GM12892 (cell line): ENCODE data around the gene MBNL1.
"Not testable (repeated sequence)": the region's sequence is repeated elsewhere in the genome, so short reads cannot be mapped to it uniquely, and the experiment has no call there.

ENCODE experiments used
- DNase-seq: peaks from one replicate; pipeline ENCODE4 v3.0.0; 2011; ENCODE audit not compliant: insufficient read length
- FAIRE-seq: peaks from 2 replicates; lab custom pipeline; 2011; peaks lifted over from hg19 to GRCh38; lab: Jason Lieb, UNC
- POLR2A ChIP-seq: IDR thresholded peaks from 2 replicates; pipeline ENCODE4 v1.6.1; 2011; ENCODE audit warnings: low read depth, low read length, control low read depth
- POLR2AphosphoS5 ChIP-seq: IDR thresholded peaks from 2 replicates; pipeline ENCODE4 v1.6.1; 2011; ENCODE audit warnings: low read depth, low read length, control low read depth
- TAF1 ChIP-seq: IDR thresholded peaks from 2 replicates; pipeline ENCODE4 v1.6.1; 2011; ENCODE audit warnings: low read depth, mild to moderate bottlenecking, control low read depth, low read length, borderline replicate concordance

Gene MBNL1

DNA sequence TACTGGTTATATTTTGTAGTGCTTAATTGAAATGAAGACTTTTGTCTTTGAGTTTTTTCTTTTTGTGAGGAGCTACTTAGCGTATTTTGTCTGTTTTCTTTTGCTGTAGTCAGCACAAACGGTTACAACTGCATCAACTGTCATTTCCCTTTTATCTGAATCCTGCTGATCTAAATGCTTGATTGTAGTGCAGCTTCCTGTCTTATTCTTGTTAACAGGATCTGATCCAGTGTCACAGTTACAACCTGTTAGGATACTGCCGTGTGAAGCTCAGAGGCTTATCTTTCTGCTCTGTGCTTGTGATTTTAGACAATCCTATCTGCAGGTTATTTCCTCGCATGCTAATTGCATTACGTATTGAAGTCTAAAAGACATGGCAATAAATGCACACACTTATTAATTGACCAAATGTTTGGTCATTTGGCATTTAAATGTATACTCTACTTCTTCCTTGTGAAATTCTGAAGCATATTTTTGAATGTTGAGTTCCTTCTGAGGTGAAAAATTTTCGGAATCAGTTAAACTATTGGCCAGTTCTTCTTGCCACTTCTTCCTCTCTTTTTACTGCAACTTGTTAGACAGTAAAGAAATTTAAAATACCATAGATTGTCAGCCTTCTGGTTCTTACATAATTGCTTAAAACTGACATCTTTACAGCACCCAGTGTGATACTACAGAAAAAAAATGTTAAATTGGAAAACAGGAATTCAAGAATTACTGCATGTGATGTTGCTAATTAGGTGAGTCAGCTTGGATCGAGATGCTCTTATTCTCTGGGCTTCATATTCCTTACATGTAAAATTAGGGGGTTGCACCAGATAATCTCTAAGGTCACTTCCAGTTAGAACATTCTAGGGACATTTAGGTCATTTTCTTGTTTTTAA is 168.2 kb downstream of the MBNL1 start:
- no peak for TF ChIP-seq TAF1
- TF ChIP-seq POLR2A, result no peak
- FAIRE-seq, result peak; percentile 27
- DNase-seq, result no peak

DNA sequence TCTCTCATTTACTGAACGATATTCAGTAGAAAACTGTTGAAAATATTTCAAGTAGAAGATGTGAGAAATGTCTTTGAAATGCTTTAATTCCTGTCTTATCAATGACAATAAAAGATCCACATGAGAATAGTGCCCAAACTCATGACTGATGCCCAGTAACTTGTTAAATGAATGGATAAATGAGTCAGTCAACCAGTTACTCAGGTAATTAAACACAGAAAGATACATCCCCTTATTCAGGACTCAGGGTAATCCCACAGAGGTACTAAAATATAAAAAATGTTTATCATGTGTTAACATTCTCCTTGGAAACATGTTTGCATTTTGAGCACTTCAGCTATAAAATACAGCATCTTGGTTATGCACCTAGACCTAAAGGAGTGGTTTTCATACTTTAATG is 169.5 kb downstream of the MBNL1 start:
- no peak for FAIRE-seq
- DNase-seq, result no peak
- TF ChIP-seq POLR2AphosphoS5 (no peak), POLR2A (no peak), TAF1 (no peak)

GRCh38 chr3:152438706-152439105 is 170.0 kb downstream of the MBNL1 start:
- FAIRE-seq (no peak), DNase-seq (no peak)

DNA sequence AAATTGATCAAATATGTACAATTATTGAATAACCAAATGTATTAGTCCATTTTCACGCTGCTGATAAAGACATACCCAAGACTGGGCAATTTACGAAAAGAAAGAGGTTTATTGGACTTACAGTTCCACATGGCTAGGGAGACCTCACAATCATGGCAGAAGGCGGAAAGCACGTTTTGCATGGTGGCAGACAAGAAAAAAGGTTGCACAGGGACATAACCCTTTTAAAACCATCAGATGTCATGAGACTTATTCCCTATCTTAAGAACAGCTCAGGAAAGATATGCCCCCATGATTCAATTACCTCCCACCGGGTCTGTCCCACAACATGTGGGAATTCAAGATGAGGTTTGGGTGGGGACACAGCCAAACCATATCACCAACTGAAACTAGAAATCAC is 171.5 kb downstream of the MBNL1 start:
- DNase-seq, FAIRE-seq: not testable (repeated sequence)

More at GRCh38 chr3:152438706-152439105, 170.0 kb downstream of the MBNL1 start:
- TF ChIP-seq POLR2A (no peak), POLR2AphosphoS5 (no peak), TAF1 (no peak)

DNA sequence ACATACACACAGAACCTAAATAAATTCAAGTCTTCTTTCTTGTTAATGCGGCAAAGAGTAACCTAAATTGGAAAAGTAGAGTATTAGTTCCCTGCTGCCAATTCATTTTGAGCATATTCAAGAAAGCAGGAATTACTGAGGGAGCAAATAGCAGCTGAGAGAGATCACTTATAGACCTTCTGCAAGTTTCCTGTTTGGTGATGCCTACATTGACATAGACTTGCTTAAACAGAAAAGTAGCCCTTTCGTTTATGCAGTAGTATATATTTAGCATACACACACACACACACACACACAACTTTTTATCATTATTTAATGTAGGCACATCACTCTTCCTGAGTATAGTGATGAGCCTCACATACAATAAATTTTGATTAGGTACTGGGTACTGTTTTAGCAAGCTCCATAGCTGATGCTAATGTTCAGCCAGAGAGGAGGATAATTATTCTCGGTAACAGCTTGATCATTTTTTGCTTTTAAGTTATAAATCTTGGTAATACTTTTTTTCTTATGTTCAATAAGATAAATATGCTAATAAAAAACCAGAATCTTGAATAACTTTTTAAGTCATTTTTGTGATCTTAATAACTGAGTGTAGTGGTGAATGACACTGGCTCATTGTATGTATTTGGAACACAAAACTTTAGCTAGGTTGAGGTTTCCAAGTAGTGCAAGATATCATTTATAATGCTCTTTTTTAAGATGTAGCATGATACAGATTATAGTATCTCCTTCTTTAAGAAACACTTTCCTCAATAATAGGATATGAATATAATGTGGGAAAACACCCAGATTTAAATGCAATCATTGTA is 174.7 kb downstream of the MBNL1 start:
- FAIRE-seq (no peak), DNase-seq (no peak)
- TF ChIP-seq POLR2A (no peak), TAF1 (no peak), POLR2AphosphoS5 (no peak)

GRCh38 chr3:152444029-152444641 is 175.4 kb downstream of the MBNL1 start:
- TF ChIP-seq POLR2AphosphoS5 (no peak), TAF1 (no peak), POLR2A (no peak)
- FAIRE-seq, result peak; percentile 57
- no peak for DNase-seq

GRCh38 chr3:152445212-152445611 is 176.5 kb downstream of the MBNL1 start:
- FAIRE-seq, result no peak
- no peak for DNase-seq
- TF ChIP-seq TAF1 (no peak), POLR2AphosphoS5 (no peak), POLR2A (no peak)

DNA sequence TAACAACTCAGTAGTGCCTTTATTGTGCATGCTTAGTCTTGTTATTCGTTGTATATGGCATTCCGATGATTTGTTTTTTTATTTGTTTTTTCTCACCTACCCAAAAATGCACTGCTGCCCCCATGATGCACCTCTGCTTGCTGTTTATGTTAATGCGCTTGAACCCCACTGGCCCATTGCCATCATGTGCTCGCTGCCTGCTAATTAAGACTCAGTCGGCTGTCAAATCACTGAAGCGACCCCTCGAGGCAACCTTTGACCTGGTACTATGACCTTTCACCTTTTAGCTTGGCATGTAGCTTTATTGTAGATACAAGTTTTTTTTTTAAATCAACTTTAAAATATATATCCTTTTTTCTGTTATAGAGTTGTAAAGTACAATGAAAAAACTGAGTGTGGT is 177.8 kb downstream of the MBNL1 start:
- no peak for TF ChIP-seq POLR2A
- no peak for TF ChIP-seq POLR2AphosphoS5
- TF ChIP-seq TAF1, result no peak
- no peak for FAIRE-seq
- no peak for DNase-seq

DNA sequence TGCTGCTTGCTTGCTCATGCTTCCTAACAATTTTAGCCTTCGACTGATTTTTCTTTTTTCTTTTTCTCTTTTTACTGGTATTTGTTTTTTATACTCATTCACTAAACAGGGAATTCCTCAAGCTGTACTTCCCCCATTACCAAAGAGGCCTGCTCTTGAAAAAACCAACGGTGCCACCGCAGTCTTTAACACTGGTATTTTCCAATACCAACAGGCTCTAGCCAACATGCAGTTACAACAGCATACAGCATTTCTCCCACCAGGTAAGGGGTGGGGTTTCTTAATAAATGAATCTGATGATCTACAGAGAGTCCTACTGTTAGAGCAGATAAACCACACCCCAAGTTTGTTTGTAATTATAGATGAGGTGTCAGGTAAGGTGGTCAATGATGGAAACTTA is 178.8 kb downstream of the MBNL1 start:
- no peak for TF ChIP-seq TAF1
- no peak for TF ChIP-seq POLR2A
- no peak for TF ChIP-seq POLR2AphosphoS5
- peak; percentile 42 for FAIRE-seq

DNA sequence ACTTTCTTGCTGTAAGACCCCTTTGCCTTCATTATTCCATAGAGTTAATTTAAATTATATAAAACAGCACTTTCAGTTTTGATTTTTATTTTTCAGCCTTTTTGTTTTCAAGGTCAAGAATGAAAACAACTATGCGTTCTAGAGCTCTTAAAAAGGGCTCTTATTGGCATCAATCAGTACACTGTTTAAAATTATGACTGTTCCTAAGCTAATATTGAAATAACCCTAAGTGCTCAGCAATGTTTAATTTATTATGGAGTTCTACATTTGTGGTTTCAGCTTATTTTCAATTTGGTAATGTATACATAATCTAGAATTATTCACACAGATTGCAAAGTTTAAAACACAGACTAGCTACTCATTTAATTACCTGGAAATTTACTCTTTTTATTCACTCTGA is 179.4 kb downstream of the MBNL1 start:
- FAIRE-seq, result no peak
- TF ChIP-seq POLR2A (no peak), TAF1 (no peak), POLR2AphosphoS5 (no peak)
- no peak for DNase-seq

More for the DNA sequence above, 178.8 kb downstream of the MBNL1 start:
- no peak for DNase-seq

DNA sequence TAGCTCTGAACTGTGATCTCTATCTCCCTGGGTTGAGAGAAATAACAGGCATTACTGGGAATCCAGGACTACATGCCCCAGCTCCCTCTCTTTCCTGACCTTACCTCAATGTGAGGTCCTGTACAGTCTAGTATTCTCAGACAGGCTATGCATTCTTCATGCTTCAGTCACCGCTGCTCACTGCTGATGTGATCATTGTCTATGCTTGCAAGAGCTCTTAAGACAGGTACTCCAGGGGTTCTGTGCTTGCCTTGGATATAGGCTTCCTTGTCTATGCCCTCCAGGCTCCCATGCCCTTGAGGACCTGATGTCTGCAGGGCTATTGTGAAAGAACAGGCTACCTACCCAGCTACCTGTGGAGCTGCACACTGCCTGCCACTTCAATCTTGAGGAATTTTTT is 183.6 kb downstream of the MBNL1 start:
- no peak for DNase-seq
- FAIRE-seq, result no peak
- TF ChIP-seq TAF1 (no peak), POLR2AphosphoS5 (no peak), POLR2A (no peak)
